K562 (cell line): ENCODE measurements around the gene TAC3. TPM values are rescaled to one million over a fixed set of nuclear protein-coding genes. Genes with fewer than 3 reads are reported as not detected.

ENCODE experiments used
- ATAC-seq: fragments of 200-7000 bp; cut with Tn5 transposase; 3 replicates; pipeline ENCODE4 v1.9.1; 2020; ENCODE audit warnings: moderate library complexity
- BruUV-seq: library from RNA; stranded (reverse); fragments of 400-500 nt; replicated peaks from 2 replicates; lab custom pipeline; 2021; lab: Mats Ljungman, UMichigan
- CTCF ChIA-PET: fragments of 300-600 bp; formaldehyde crosslinking; extraction: SDS; loops from one replicate; lab custom pipeline; 2021; ENCODE audit warnings: low intra/inter-chr PET ratio; lab: Yijun Ruan, JAX
- POLR2A ChIA-PET: fragments of 300-600, 350-650 bp; sonication (Branson Sonifier 250); formaldehyde crosslinking; extraction: SDS; loops from one replicate; lab custom pipeline; 2021; ENCODE audit warnings: antibody characterized with exemption, inconsistent platforms; lab: Yijun Ruan, JAX
- DNase-seq, 4 experiments: peaks; one replicate each; pipeline versions ENCODE4 v3.0.0 to v3.0.0-alpha.2; 2011 to 2018; ENCODE audit warnings: low spot score in 3 of 4, mixed read lengths in 3 of 4; ENCODE audit errors: extremely low read depth in 1 of 4
- FAIRE-seq: peaks from 2 replicates; lab custom pipeline; 2011; peaks lifted over from hg19 to GRCh38; lab: Jason Lieb, UNC
- H2AFZ ChIP-seq: 2 replicates; pipeline ENCODE4 v1.6.0; 2011; ENCODE audit warnings: low read depth, low read length, control low read depth, inconsistent platforms
- H3K27ac ChIP-seq: fragments of 200-600 bp; 3 replicates; pipeline ENCODE4 v1.8.0; 2011; ENCODE audit warnings: low read depth, mild to moderate bottlenecking, control low read depth, inconsistent platforms, low read length, moderate library complexity, mixed read lengths; ENCODE audit errors: extremely low read depth
- H3K27me3 ChIP-seq, 2 experiments: fragments of 300-600 bp in 1 of 2; 2 replicates in 1 of 2; 3 replicates in 1 of 2; pipeline versions ENCODE4 v1.6.0 to v1.8.0; 2011; ENCODE audit warnings: inconsistent platforms in 2 of 2, low read length in 2 of 2, mild to moderate bottlenecking in 1 of 2, mixed read lengths in 1 of 2, moderate library complexity in 1 of 2; ENCODE audit not compliant: control insufficient read depth in 2 of 2, insufficient read depth in 2 of 2
- H3K36me3 ChIP-seq: fragments of 300-600 bp; 3 replicates; pipeline ENCODE4 v1.8.0; 2011; ENCODE audit warnings: mild to moderate bottlenecking, low read length, inconsistent platforms; ENCODE audit not compliant: control insufficient read depth, insufficient read depth
- H3K4me1 ChIP-seq, 2 experiments: fragments of 200-600 bp in 1 of 2; replicated peaks in 1 of 2; 2 replicates in 1 of 2; 3 replicates in 1 of 2; pipeline versions ENCODE4 v1.5.1 to v1.8.0; 2011; ENCODE audit warnings: inconsistent platforms in 2 of 2, low read length in 2 of 2, mild to moderate bottlenecking in 1 of 2, mixed read lengths in 1 of 2, moderate library complexity in 1 of 2; ENCODE audit not compliant: control insufficient read depth in 2 of 2, insufficient read depth in 2 of 2
- H3K4me2 ChIP-seq: 2 replicates; pipeline ENCODE4 v1.6.1; 2011; ENCODE audit warnings: low read length, control low read depth, inconsistent platforms, mixed read lengths; ENCODE audit not compliant: insufficient read depth
- H3K4me3 ChIP-seq: fragments of 200-600 bp; sonication (generic), shearing (Covaris generic); 2 replicates; pipeline ENCODE4 v1.5.1; 2016; ENCODE audit warnings: control low read depth, inconsistent platforms
- H3K79me2 ChIP-seq: fragments of 200-600 bp; 3 replicates; pipeline ENCODE4 v1.8.0; 2011; ENCODE audit warnings: low read length, inconsistent platforms; ENCODE audit not compliant: control insufficient read depth, insufficient read depth
- H3K9ac ChIP-seq, 2 experiments: 2 replicates each; pipeline versions ENCODE4 v1.6.0 to v1.6.1; 2011; ENCODE audit warnings: low read depth in 2 of 2, low read length in 2 of 2, control low read depth in 1 of 2, inconsistent platforms in 1 of 2, mild to moderate bottlenecking in 1 of 2, mixed read lengths in 1 of 2; ENCODE audit not compliant: insufficient read depth in 1 of 2
- H3K9me1 ChIP-seq: one replicate; pipeline ENCODE4 v1.6.0; 2011; ENCODE audit warnings: inconsistent platforms, mild to moderate bottlenecking, low read length, moderate library complexity; ENCODE audit not compliant: control insufficient read depth, insufficient read depth
- H3K9me3 ChIP-seq: replicated peaks from 2 replicates; pipeline ENCODE4 v1.5.1; 2011; ENCODE audit warnings: low read depth, low read length, inconsistent platforms; ENCODE audit not compliant: control insufficient read depth, insufficient read depth
- H4K20me1 ChIP-seq: replicated peaks from 2 replicates; pipeline ENCODE4 v1.6.1; 2011; ENCODE audit warnings: low read length, inconsistent platforms, mixed read lengths; ENCODE audit not compliant: control insufficient read depth, insufficient read depth
- AFF1 ChIP-seq, 2 experiments: fragments of 450-650 bp; IDR thresholded peaks; 2 replicates each; pipeline ENCODE4 v1.6.1; 2018; ENCODE audit warnings: mild to moderate bottlenecking in 2 of 2, low read depth in 1 of 2; ENCODE audit not compliant: partially characterized antibody in 2 of 2
- BRD9 ChIP-seq: fragments of 450-650 bp; IDR thresholded peaks from 2 replicates; pipeline ENCODE4 v1.6.1; 2018; ENCODE audit warnings: low read depth; ENCODE audit not compliant: partially characterized antibody
- EHMT2 ChIP-seq: fragments of 450-650 bp; IDR thresholded peaks from 2 replicates; pipeline ENCODE4 v1.6.1; 2018; ENCODE audit warnings: antibody characterized with exemption
- MIER1 ChIP-seq: fragments of 450-650 bp; IDR thresholded peaks from 2 replicates; pipeline ENCODE4 v1.6.1; 2016; ENCODE audit warnings: antibody characterized with exemption, mild to moderate bottlenecking, low read depth
- REST ChIP-seq, 2 experiments: fragments of 450-650 bp; formaldehyde crosslinking in 1 of 2; IDR thresholded peaks; 2 replicates each; pipeline versions ENCODE4 v1.4.0 to v1.6.1; 2014 to 2020; ENCODE audit warnings: mild to moderate bottlenecking in 2 of 2, borderline replicate concordance in 1 of 2, low read depth in 1 of 2
- SRSF3 ChIP-seq: fragments of 200-400 bp; formaldehyde crosslinking; IDR thresholded peaks from 2 replicates; pipeline ENCODE4 v1.6.1; 2016; ENCODE audit warnings: mild to moderate bottlenecking, low read length, moderate library complexity; ENCODE audit not compliant: insufficient read depth
- WGBS: fragments of 100-300 bp; shearing (Covaris generic); methylation state at CpG from one replicate; pipeline ENCODE4 v1.1.6; 2016; ENCODE audit warnings: low coverage, mixed read lengths; ENCODE audit not compliant: insufficient coverage; ENCODE audit errors: missing lambda C conversion rate; 5-methylcytosine and 5-hydroxymethylcytosine counted together
- in situ Hi-C: fragments of 300-500 bp; cut with MboI; formaldehyde crosslinking; loops from 4 replicates; pipeline ENCODE4 v1.15.0; 2018; ENCODE audit warnings: inconsistent platforms, mixed read lengths
- intact Hi-C: fragments of 100-400 bp; cut with micrococcal nuclease; formaldehyde crosslinking; loops from 2 replicates; pipeline ENCODE4 v1.14.2; 2022
- polyA plus RNA-seq, 8 experiments: library from polyadenylated mRNA; depleted of rRNA in 4 of 8; stranded (reverse) in 5 of 8; unstranded in 3 of 8; fragments of >200 nt; fragmentation: Nextera tagmentation in 2 of 8; fragmentation: Illumina TruSeq in 1 of 8; extraction: Ambion mirVana in 2 of 8; extraction: Trizol in 1 of 8; gene quantifications; 2 replicates each; pipeline versions ENCODE4 v1.2.1 to v1.2.3, GENCODE V29; 2011 to 2014; ENCODE audit warnings: inconsistent platforms in 1 of 8, missing spikeins in 1 of 8
- total RNA-seq, 7 experiments: library from RNA; depleted of rRNA in 6 of 7; stranded (reverse); fragments of >200 nt in 6 of 7; fragmentation: Illumina TruSeq in 2 of 7; extraction: Trizol in 2 of 7; gene quantifications; 2 replicates each; pipeline versions ENCODE4 v1.2.1 to v1.2.3, GENCODE V29; 2011 to 2021; ENCODE audit warnings: low replicate concordance in 1 of 7

The TAC3 gene
- total and polyA plus RNA-seq, 9 of the 15 experiments (the other 6 are each of a cell fraction or from before 2014, with no cell fraction given): 0.29 to 2.8 (median 1.4) TPM

- Histone ChIP-seq H3K27ac (no peak within 1 kb of the TSS), H3K27me3 (peaks cover 3% of the 10 kb centered on the region in 2 experiments; a peak in 1 of 5 replicates), H2AFZ (no peak within 1 kb of the TSS), H4K20me1 (no peaks in the 10 kb centered on the region), H3K79me2 (no peaks in the 10 kb centered on the region), H3K36me3 (no peaks in the 10 kb centered on the region), H3K9me1 (no peaks in the 10 kb centered on the region), H3K4me2 (no peak within 1 kb of the TSS), H3K9ac (0 out of 4 replicates have a peak within 1 kb of the TSS, but pooled peaks of 1 of the 2 experiments have one; percentile 55), H3K4me1 (peaks cover 0 to 3% of the 10 kb centered on the region in 2 experiments; a peak in 1 of 5 replicates), H3K9me3 (no peaks in the 10 kb centered on the region), H3K4me3 (no peak within 1 kb of the TSS)
- CTCF ChIA-PET: no interaction called here
- 0% methylated on average over 1 of the region's 2 CpGs for WGBS
- in situ Hi-C loops: loop anchor here (5.0 kb wide), 1 partner anchor 38 kb away; no protein-coding TSS in a partner anchor
- no TSS peak for BruUV-seq
- TF ChIP-seq BRD9 (no peak), EHMT2 (peak; percentile 93), MIER1 (peak; percentile 89), REST (IDR thresholded peaks at IDR 0.05; ENCODE audit: borderline replicate concordance) (peak; percentile 97), REST (CRISPR knock-in tag; IDR thresholded peaks at IDR 0.05; ENCODE audit: low read depth) (peak; percentile 90), SRSF3 (no peak), AFF1 (IDR thresholded peaks at IDR 0.05; ENCODE audit: low read depth in 1 of 2, partially characterized antibody in 2 of 2) (peak in 1 of 2 experiments; percentile 50)
- intact Hi-C loops: no loop called here
- FAIRE-seq (no peak), ATAC-seq (peak; percentile 65), DNase-seq (peak in 2 of 4 experiments; percentile 32 to 33)
- POLR2A ChIA-PET: interaction anchor here (0.6 to 4.9 kb wide), 5 partner anchors 10 to 169 kb away, joined by 3 to 18 read pairs (median 4); no protein-coding TSS in a partner anchor
Measured at GRCh38 chr12:57049890-57050289, 33.6 kb upstream of the TAC3 start, which contains the start of gene MYO1A. MYO1A (minus strand) TSS chr12:57050129; CDS start chr12:57048323, 1,806 bp downstream.
